GM12801 (cell line): Measurements from ENCODE around the gene CFAP77.

Source experiments
- CTCF ChIP-seq: IDR thresholded peaks from one replicate; pipeline ENCODE4 v1.5.1; 2011; ENCODE audit warnings: control low read depth; ENCODE audit not compliant: insufficient read length; ENCODE audit errors: extremely low read depth

Gene CFAP77

GRCh38 chr9:132537352-132537751 lies 127.3 kb downstream of the CFAP77 start:
- no peak for TF ChIP-seq CTCF

GRCh38 chr9:132538071-132538470 lies 128.1 kb downstream of the CFAP77 start:
- TF ChIP-seq CTCF, result no peak

GRCh38 chr9:132539096-132539495 lies 129.1 kb downstream of the CFAP77 start:
- TF ChIP-seq CTCF, result no peak

GRCh38 chr9:132541051-132541450 lies 131.0 kb downstream of the CFAP77 start:
- no peak for TF ChIP-seq CTCF

- TF ChIP-seq CTCF, result no peak
Observed at GRCh38 chr9:132541870-132542830, 132.1 kb downstream of the CFAP77 start.

- TF ChIP-seq CTCF, result no peak
Observed at GRCh38 chr9:132543251-132543650, 133.2 kb downstream of the CFAP77 start.

- no peak for TF ChIP-seq CTCF
Observed at GRCh38 chr9:132543960-132544359, 133.9 kb downstream of the CFAP77 start.
